ENCODE measurements around the gene RPUSD2.

RPUSD2 gene

GRCh38 chr15:40598672-40599071, 29.6 kb downstream of the RPUSD2 start:
- H3K9me3 ChIP-seq (ENCODE audit: insufficient read depth, low read length) = no peaks in the 10 kb centered on the region
- TF ChIP-seq EZH2phosphoT487 (IDR thresholded peaks at IDR 0.05; ENCODE audit: low read depth) = no peak
- TF ChIP-seq CTCF (IDR thresholded peaks at IDR 0.05; ENCODE audit: low read depth, low read length) = no peak

GRCh38 chr15:40600956-40601355, 31.9 kb downstream of the RPUSD2 start:
- no peak overlapping the region for H2AFZ ChIP-seq (ENCODE audit: low read depth, low read length)
- no peaks in the 10 kb centered on the region for H4K20me1 ChIP-seq (ENCODE audit: insufficient read depth, low read length)
- no peaks in the 10 kb centered on the region for H3K9me3 ChIP-seq (ENCODE audit: insufficient read depth, low read length)
- H3K4me3 ChIP-seq (ENCODE audit: low read length) = no peak overlapping the region
- no peak overlapping the region for H3K4me2 ChIP-seq (ENCODE audit: low read length)
- H3K27ac ChIP-seq (ENCODE audit: low read length) = no peak overlapping the region
- no peaks in the 10 kb centered on the region for H3K4me1 ChIP-seq (ENCODE audit: low read length)
- TF ChIP-seq EZH2phosphoT487 (IDR thresholded peaks at IDR 0.05; ENCODE audit: low read depth) (no peak), CTCF (IDR thresholded peaks at IDR 0.05; ENCODE audit: low read depth, low read length) (no peak)
- H3K36me3 ChIP-seq (replicated peaks; ENCODE audit: low read depth, low read length) = no peaks in the 10 kb centered on the region
- no peak overlapping the region for H3K9ac ChIP-seq (ENCODE audit: low read length)
- H3K79me2 ChIP-seq (ENCODE audit: low read length) = peaks cover 47% of the 10 kb centered on the region
- H3K27me3 ChIP-seq (ENCODE audit: low read depth, low read length) = no peaks in the 10 kb centered on the region

More at GRCh38 chr15:40598672-40599071, 29.6 kb downstream of the RPUSD2 start:
- Histone ChIP-seq H3K27ac (ENCODE audit: low read length) (no peak overlapping the region), H3K27me3 (ENCODE audit: low read depth, low read length) (no peaks in the 10 kb centered on the region), H3K79me2 (ENCODE audit: low read length) (peaks cover 63% of the 10 kb centered on the region), H4K20me1 (ENCODE audit: insufficient read depth, low read length) (no peaks in the 10 kb centered on the region), H3K4me1 (ENCODE audit: low read length) (peaks cover 4% of the 10 kb centered on the region; the same call in 1 of the 2 replicates), H3K4me3 (ENCODE audit: low read length) (no peak overlapping the region), H3K9ac (ENCODE audit: low read length) (no peak overlapping the region), H2AFZ (ENCODE audit: low read depth, low read length) (no peak overlapping the region), H3K4me2 (ENCODE audit: low read length) (no peak overlapping the region), H3K36me3 (replicated peaks; ENCODE audit: low read depth, low read length) (no peaks in the 10 kb centered on the region)

GRCh38 chr15:40603935-40604334, 34.8 kb downstream of the RPUSD2 start:
- Histone ChIP-seq H4K20me1 (ENCODE audit: insufficient read depth, low read length) (no peaks in the 10 kb centered on the region), H3K36me3 (replicated peaks; ENCODE audit: low read depth, low read length) (peaks cover 5% of the 10 kb centered on the region), H3K27ac (ENCODE audit: low read length) (no peak overlapping the region), H3K27me3 (ENCODE audit: low read depth, low read length) (no peaks in the 10 kb centered on the region), H3K9ac (ENCODE audit: low read length) (no peak overlapping the region), H2AFZ (ENCODE audit: low read depth, low read length) (no peak overlapping the region), H3K9me3 (ENCODE audit: insufficient read depth, low read length) (no peaks in the 10 kb centered on the region), H3K4me2 (ENCODE audit: low read length) (no peak overlapping the region), H3K4me1 (ENCODE audit: low read length) (no peaks in the 10 kb centered on the region), H3K79me2 (ENCODE audit: low read length) (peaks cover 20% of the 10 kb centered on the region), H3K4me3 (ENCODE audit: low read length) (no peak overlapping the region)
- TF ChIP-seq EZH2phosphoT487 (IDR thresholded peaks at IDR 0.05; ENCODE audit: low read depth) = no peak
- no peak for TF ChIP-seq CTCF (IDR thresholded peaks at IDR 0.05; ENCODE audit: low read depth, low read length)

- H4K20me1 ChIP-seq (ENCODE audit: insufficient read depth, low read length) = no peaks in the 10 kb centered on the region
- H3K36me3 ChIP-seq (replicated peaks; ENCODE audit: low read depth, low read length) = peaks cover 11% of the 10 kb centered on the region
- no peaks in the 10 kb centered on the region for H3K27me3 ChIP-seq (ENCODE audit: low read depth, low read length)
- no peak overlapping the region for H2AFZ ChIP-seq (ENCODE audit: low read depth, low read length)
- no peaks in the 10 kb centered on the region for H3K9me3 ChIP-seq (ENCODE audit: insufficient read depth, low read length)
- no peak overlapping the region for H3K4me2 ChIP-seq (ENCODE audit: low read length)
- H3K79me2 ChIP-seq (ENCODE audit: low read length) = no peaks in the 10 kb centered on the region
- no peak overlapping the region for H3K27ac ChIP-seq (ENCODE audit: low read length)
- TF ChIP-seq CTCF (IDR thresholded peaks at IDR 0.05; ENCODE audit: low read depth, low read length) (no peak), EZH2phosphoT487 (IDR thresholded peaks at IDR 0.05; ENCODE audit: low read depth) (no peak)
- H3K9ac ChIP-seq (ENCODE audit: low read length) = no peak overlapping the region
- no peak overlapping the region for H3K4me3 ChIP-seq (ENCODE audit: low read length)
- H3K4me1 ChIP-seq (ENCODE audit: low read length) = no peaks in the 10 kb centered on the region
These were observed 44.0 kb downstream of the RPUSD2 start for GRCh38 chr15:40613080-40613479.
